Peyer's patch (tissue), 4 donors: ENCODE data around the gene CERS2. TPM values are rescaled to one million over a fixed set of nuclear protein-coding genes. Genes with fewer than 3 reads are reported as not detected.
A peak's percentile ranks its signal among the peaks of the same experiment; 100 is the strongest.

Experiments
- DNase-seq, 3 donors: peaks; one replicate each; pipeline ENCODE4 v3.0.0-alpha.2; 2017 to 2019
- H3K27ac ChIP-seq, 4 donors: fragments of 200-600 bp; sonication (generic); one replicate each; pipeline ENCODE4 v1.5.1; 2016 to 2019
- H3K27me3 ChIP-seq, 2 donors: fragments of 200-600 bp; sonication (generic); one replicate each; pipeline ENCODE4 v1.5.1; 2019
- H3K36me3 ChIP-seq, 3 donors: fragments of 200-600 bp; sonication (generic); one replicate each; pipeline ENCODE4 v1.5.1; 2016 to 2019
- H3K4me1 ChIP-seq, 4 donors: fragments of 200-600 bp; sonication (generic); one replicate each; pipeline ENCODE4 v1.5.1; 2016 to 2019
- H3K4me3 ChIP-seq, 4 donors: fragments of 200-600 bp; sonication (generic); 1 replicate in 3 of 4; 2 replicates in 1 of 4; pipeline ENCODE4 v1.5.1; 2016 to 2019; ENCODE audit warnings: mild to moderate bottlenecking in 1 of 4
- H3K9me3 ChIP-seq, 4 donors: fragments of 200-600 bp; sonication (generic); one replicate each; pipeline ENCODE4 v1.5.1; 2016 to 2019; ENCODE audit warnings: mild to moderate bottlenecking in 1 of 4
- CTCF ChIP-seq, 6 experiments: fragments of 450-650 bp in 4 of 6; fragments of 200-600 bp in 2 of 6; sonication (generic) in 1 of 6; IDR thresholded peaks; one replicate each; pipeline ENCODE4 v1.5.1; 2017 to 2019; ENCODE audit warnings: antibody characterized with exemption in 6 of 6, mild to moderate bottlenecking in 3 of 6, moderate library complexity in 1 of 6
- POLR2A ChIP-seq, 2 donors: fragments of 450-650 bp; IDR thresholded peaks; one replicate each; pipeline ENCODE4 v1.5.1; 2017; ENCODE audit warnings: antibody characterized with exemption in 2 of 2, mild to moderate bottlenecking in 2 of 2, moderate library complexity in 2 of 2
- total RNA-seq, 4 donors: library from RNA; depleted of rRNA; stranded (reverse); fragments of >200 nt; gene quantifications; one replicate each; pipeline ENCODE4 v1.1.0, GENCODE V29; 2016

Gene CERS2
- total RNA-seq, 4 donors from 2014 or later, result 48.7 to 212 (median 156) TPM

DNA sequence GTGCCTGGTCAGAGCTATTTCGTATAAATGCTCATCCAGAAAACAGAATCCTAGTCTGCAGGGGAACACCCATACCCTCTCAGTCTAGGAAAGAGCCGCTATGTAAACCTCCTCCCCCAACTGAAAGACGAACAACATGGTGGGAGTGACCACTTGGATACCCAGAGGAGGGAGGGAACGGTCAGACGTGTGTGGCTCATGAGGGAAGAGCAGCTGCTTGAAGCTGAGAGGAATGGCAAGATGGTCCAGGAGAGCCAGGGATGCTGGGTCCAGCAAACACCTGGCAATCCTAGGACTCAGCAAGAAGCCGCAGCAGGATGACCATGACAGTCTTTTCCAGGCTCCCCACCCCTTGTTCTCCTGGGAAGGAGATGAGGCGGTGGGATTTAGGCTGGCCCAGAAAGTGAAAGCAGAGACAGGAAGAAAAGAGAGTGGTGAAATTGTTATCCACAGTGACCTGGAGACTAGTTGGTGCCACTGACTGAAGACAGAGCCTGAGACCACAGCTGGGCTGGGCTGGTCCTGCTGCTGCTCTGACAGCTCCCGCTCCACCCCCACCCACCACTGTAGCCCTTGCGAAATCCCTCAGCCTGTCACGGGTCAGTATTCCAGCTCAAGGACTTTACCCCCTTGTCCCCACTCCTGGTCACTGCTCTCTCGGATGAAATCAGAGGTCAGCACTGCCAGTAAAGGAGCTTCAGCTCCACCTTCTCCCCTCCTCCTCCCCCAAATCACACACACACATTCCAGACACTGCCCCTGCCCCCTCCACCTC is 3.6 kb downstream of the CERS2 start:
- H3K4me3 ChIP-seq, result peak overlapping the region in 2 of 4 donors; percentile 69 to 97
- H3K4me1 ChIP-seq, result peaks cover 5 to 39% (median 22%) of the 10 kb centered on the region in 4 donors
- H3K36me3 ChIP-seq, result peaks cover 0 to 31% (median 9%) of the 10 kb centered on the region in 3 donors

GRCh38 chr1:150969626-150970025 is 5.0 kb downstream of the CERS2 start:
- Histone ChIP-seq H3K9me3 (no peaks in the 10 kb centered on the region), H3K4me3 (no peak overlapping the region), H3K4me1 (peaks cover 5 to 39% (median 21%) of the 10 kb centered on the region in 4 donors), H3K27ac (no peak overlapping the region), H3K36me3 (peaks cover 0 to 45% (median 9%) of the 10 kb centered on the region in 3 donors), H3K27me3 (no peaks in the 10 kb centered on the region)
- TF ChIP-seq CTCF (IDR thresholded peaks at IDR 0.05) (no peak), POLR2A (IDR thresholded peaks at IDR 0.05) (no peak)
- DNase-seq, result peak in 1 of 3 donors; percentile 11

More for the DNA sequence above, 3.6 kb downstream of the CERS2 start:
- H3K27ac ChIP-seq, result peak overlapping the region; percentile 91 to 98 (median 94)
- no peaks in the 10 kb centered on the region for H3K27me3 ChIP-seq
- TF ChIP-seq CTCF (IDR thresholded peaks at IDR 0.05) (no peak), POLR2A (IDR thresholded peaks at IDR 0.05) (peak; percentile 35 to 68)
- no peaks in the 10 kb centered on the region for H3K9me3 ChIP-seq
- DNase-seq, result peak; percentile 37 to 91 (median 86)

DNA sequence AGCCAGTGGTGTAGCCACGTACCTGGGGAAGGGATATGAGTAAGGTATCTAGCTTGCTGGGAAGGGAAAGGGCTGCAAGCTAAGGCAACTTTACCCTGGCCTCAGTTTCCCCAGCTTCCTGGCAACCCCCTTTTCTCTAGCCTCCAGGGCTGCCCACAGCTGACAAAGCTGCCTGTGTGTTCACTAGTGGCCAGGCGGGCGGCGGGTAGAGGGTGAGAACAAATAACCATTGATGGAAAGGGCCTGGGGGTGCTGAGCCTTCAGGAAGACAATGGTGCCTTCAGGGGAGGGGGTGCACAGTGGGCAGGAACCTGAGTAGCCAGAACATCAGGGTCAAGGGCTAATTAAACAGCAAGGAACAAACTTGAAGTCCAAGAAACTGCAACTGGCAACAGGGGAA is 6.1 kb downstream of the CERS2 start:
- Histone ChIP-seq H3K4me3 (no peak overlapping the region), H3K27ac (no peak overlapping the region), H3K4me1 (peaks cover 5 to 38% (median 19%) of the 10 kb centered on the region in 4 donors), H3K9me3 (no peaks in the 10 kb centered on the region), H3K36me3 (peaks cover 0 to 56% (median 9%) of the 10 kb centered on the region in 3 donors), H3K27me3 (no peaks in the 10 kb centered on the region)
- DNase-seq, result peak in 1 of 3 donors; percentile 32
- no peak for TF ChIP-seq POLR2A (IDR thresholded peaks at IDR 0.05)
- TF ChIP-seq CTCF (IDR thresholded peaks at IDR 0.05), result no peak

DNA sequence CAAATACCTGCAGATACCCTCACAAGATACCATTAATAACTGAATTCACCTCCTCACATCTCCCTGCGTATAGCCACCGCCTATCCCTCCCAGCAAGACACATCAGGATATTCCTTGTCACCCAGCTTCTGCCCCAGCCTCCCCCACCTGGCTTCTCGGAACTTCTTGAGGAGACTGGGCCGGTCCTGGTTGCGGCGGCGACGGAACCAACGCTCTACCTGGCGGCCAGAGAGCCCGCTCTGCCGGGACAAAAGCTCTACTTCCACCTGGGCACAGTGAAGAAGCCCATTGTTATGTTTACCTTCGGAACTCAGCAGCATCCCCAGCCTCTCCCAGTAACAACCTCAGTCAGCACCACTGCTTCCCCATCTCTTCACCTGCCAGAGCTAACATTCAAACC is 6.7 kb downstream of the CERS2 start:
- Histone ChIP-seq H3K36me3 (peaks cover 0 to 62% (median 9%) of the 10 kb centered on the region in 3 donors), H3K27ac (no peak overlapping the region)

GRCh38 chr1:150966011-150966410 is 8.6 kb downstream of the CERS2 start:
- no peak overlapping the region for H3K27ac ChIP-seq
- no peaks in the 10 kb centered on the region for H3K9me3 ChIP-seq
- DNase-seq, result no peak
- H3K4me3 ChIP-seq, result no peak overlapping the region
- H3K27me3 ChIP-seq, result no peaks in the 10 kb centered on the region
- TF ChIP-seq POLR2A (IDR thresholded peaks at IDR 0.05), result no peak
- TF ChIP-seq CTCF (IDR thresholded peaks at IDR 0.05), result no peak
- peaks cover 0 to 77% (median 9%) of the 10 kb centered on the region in 3 donors for H3K36me3 ChIP-seq
- peaks cover 0 to 14% (median 0%) of the 10 kb centered on the region in 4 donors for H3K4me1 ChIP-seq

More for the DNA sequence above, 6.7 kb downstream of the CERS2 start:
- Histone ChIP-seq H3K4me1 (peaks cover 5 to 33% (median 14%) of the 10 kb centered on the region in 4 donors), H3K27me3 (no peaks in the 10 kb centered on the region), H3K9me3 (no peaks in the 10 kb centered on the region), H3K4me3 (no peak overlapping the region)
- peak in 1 of 3 donors; percentile 36 for DNase-seq
- TF ChIP-seq CTCF (IDR thresholded peaks at IDR 0.05) (no peak), POLR2A (IDR thresholded peaks at IDR 0.05) (no peak)
